ENCODE measurements around the gene DNMT3L.

- TF ChIP-seq TAF1 (conservative IDR thresholded peaks at IDR 0.05), result no peak
- no peak for TF ChIP-seq MAX (IDR thresholded peaks at IDR 0.05)
- TF ChIP-seq CTCF (IDR thresholded peaks at IDR 0.05; ENCODE audit: low read depth, low read length, missing input control), result no peak
- TF ChIP-seq GABPA (IDR thresholded peaks at IDR 0.05 in 1 of 2, conservative IDR thresholded peaks at IDR 0.05 in 1 of 2), result no peak
Observed at GRCh38 chr21:44296103-44296519, 34.4 kb upstream of the DNMT3L start.

All from liver (tissue), 3 donors.